GM19240 (cell line): ENCODE measurements around the gene TOX3.

Experiments used
- DNase-seq: peaks from one replicate; pipeline ENCODE4 v3.0.0; 2011; ENCODE audit warnings: low spot score; ENCODE audit not compliant: insufficient read length

TOX3 gene

DNA sequence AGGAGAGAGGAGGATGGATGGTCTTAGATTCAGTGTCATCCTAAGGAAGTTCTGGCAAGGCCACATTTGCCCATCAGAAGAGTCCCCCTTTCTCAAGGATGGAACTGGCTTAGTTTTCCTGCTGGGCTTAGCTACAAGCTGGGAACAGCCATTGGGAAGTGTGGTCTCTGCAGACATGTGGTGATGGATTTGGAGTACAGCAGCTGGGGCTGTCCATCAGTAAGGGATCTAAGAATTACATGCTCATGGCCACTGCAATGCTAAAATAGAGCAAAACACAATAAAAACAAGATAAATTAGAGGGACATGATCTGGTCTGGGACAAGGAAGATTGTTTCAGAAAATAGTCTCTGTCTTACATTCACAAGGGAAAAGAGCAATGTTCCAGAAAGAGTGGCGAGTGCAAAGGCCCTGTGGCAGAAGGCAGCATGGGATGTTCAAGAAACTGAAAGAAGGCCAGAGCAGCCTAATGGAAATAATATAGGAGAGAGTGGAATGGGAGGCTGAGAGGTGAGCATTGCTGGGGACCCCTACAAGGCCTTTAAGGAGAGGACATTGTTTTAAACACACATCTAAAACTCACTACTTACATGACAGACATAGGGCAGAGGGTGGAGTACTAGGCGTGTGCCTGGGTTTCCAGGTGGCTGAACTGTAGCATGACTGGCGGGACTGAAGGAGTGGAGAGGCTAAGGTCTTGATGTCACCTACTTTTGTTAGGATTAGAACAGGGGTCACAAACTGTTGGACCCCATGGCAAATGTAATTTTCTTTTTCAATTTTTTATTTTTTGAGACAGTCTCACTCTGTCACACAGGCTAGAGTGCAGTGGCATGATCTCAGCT is 17.0 kb upstream of the TOX3 start:
- DNase-seq = no peak

DNA sequence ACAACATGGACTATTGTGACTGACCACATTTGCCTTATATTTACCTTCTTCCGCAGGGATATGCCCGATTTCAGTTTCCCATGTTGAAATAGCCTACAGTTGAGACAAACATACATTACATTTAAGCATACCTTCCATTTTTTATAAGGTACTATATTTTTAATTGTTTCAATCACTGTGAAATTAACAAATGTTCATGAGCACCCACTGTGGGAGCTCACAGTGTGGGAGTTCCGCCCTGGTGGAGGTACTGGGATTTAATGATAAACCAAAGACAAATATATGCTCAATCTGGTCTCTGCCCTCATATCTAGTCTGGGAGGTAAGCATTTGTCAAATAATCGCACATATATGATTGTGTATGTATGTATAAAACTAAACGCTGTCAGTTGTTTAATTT is 15.8 kb upstream of the TOX3 start:
- DNase-seq = no peak

DNA sequence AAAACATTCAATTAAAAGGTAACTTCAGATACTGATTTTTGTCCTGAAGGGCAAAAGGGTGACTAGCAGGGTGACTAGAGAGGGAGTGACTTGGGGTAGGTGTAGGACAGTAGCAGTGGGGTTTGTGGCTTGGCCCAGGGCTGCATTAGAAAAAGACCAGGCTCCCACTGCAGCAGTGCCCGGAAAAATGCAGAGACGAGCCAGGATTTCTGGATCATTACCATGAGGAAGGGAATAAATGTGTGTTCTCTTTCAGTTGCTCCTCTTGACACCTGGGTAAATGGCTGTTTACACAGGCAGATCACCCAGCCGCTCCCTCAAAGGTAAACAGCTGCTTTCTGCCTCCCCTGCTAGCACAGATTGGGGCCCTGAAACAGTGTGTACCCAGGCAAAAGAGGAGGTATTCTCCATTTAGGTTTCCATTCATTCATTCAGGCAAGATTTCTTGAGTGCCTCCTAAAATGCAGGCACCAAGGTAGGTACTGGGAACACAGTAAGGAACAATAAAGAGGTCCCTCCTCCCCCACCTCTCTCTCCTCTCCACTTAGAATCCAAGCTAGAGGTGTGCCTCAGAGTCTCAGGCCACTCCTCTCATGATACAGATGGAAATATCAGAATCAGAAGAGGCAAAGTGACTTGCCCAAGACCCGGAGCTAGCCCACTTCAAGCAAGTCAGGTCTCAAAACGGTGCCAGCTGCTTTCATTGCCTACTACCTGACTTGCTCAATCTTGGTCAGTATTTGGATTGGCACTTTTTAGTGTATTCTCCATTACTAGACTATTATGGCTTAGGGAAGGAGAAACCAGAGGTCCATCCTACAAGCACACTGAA is 15.2 kb upstream of the TOX3 start:
- no peak for DNase-seq

DNA sequence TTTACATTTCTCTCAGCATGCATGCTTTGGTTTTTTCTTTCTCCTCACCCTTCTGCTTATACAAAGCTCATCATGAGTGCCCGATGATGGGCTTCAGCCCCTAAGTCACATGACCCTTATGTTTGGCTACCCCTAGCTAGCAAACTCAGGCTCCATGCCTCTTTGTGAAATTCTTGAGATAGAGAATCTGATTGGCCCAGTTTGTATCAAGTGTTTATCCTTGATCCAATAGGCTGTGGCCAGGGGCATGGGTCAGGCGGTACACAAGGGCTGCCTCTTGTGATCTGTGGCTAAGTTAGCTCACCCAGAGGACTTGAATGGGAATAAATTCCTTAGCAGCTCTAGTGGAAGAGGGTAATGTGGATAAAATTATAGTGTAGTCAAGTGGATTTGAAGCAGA is 11.5 kb upstream of the TOX3 start:
- no peak for DNase-seq

DNA sequence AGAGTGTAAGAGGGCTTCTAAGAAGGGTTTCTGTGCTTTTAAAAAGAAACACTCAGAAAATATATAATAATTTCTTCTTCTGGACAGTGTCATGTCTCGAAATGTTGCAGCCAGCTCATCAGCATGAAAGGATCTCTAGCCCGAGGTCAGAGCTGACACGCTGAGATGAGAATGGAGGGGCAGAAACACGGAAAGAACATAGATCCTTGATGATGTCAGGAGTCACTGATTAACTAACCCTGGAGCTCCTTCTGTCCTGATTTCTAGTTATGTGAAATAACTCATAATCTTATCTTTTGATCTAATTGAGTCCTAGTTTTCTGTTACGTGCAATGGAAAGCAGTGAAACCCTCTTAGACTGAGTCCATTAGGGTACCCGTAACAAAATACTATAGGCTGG is 10.3 kb upstream of the TOX3 start:
- DNase-seq = no peak

DNA sequence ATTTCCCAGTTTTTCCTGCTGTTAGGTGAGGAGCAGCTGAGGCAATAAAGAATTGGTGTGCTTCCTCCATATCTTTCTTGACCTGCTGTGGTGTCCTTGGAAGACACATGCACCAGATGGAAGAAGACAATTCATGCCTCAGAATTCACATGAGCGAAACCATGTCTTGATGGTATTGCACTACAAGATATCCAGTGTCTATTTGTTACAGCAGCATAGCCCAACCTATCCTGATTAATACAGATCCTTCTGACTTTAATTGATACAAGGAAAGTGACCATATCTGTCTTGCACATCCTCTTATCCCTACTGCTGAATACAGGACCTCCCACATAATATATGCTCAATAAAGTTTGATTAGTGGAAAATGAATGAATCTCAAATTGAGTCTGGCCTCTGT is 9.1 kb upstream of the TOX3 start:
- DNase-seq = no peak

DNA sequence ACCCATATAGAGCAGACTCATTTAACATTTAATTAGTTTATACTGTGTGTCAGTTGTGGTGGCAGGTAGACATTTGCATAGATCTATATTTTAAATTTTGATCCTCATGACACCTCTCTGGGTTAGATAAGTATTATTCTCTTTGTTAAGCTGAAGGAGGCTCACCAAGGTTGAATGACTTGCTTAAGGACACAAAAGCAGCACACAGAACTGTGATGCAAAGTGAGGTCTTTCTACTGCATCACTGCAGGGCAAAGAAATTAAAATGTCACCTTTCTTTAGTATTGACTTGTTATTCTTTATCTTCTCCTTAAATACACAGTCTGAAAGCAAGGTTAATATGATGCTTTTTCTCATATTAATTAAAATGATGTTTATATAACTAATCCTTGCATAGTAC is 8.6 kb upstream of the TOX3 start:
- no peak for DNase-seq

DNA sequence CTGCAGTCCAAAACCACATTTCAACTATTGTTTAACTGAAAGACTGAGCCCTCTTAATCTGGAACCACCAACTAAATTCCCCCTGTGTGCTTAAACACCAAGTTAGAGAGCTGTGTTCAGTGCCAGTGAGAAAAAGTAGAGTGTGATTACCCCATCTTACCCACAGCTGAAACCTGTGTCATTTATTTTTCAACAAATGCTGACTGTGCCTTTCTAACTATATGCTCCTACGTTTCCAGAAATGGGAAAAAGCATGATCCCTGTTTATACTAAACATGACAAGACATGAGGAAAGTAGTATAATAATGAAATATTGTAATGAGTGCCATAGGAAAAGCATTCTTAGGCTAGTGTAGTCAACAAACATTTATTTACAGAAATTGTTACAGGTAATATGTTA is 7.4 kb upstream of the TOX3 start:
- DNase-seq = no peak

DNA sequence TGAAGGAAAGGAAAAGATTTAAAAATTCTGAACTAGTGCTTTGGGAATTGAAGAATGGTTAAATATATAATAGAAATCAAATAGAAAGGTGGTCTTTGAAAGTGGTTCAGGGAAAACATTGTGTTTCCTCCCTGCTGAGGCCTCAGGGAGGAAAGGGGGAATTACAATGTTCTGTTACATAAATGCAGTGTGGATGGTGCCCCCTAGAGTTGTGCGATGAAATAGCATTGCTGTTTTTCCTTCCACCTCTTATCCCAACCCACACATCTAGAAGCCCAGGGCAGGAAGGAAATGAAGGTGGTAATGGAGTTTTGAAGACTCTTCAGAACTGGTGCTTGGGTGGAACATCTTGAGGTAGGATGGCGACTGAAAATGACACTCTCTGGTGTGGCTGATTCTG is 6.4 kb upstream of the TOX3 start:
- DNase-seq = no peak

DNA sequence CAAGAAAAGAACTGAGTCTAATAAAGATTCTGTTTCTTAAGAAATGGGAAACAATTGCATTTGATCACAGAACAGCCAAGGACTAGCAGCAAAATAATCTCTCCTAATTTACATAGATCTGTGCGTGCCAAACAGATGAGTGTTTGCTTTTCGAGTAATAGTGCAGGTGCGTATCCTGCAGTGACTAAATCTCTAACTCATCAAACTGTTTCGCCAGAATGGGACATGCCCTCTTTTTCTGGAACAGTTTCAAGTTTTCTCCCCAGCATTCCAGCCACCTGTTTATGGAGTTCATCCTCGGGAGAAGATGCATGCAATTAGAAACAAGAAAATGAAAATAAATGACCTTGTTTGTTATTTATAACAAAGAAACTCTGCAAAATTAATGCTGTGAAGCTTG is 5.7 kb upstream of the TOX3 start:
- no peak for DNase-seq

DNA sequence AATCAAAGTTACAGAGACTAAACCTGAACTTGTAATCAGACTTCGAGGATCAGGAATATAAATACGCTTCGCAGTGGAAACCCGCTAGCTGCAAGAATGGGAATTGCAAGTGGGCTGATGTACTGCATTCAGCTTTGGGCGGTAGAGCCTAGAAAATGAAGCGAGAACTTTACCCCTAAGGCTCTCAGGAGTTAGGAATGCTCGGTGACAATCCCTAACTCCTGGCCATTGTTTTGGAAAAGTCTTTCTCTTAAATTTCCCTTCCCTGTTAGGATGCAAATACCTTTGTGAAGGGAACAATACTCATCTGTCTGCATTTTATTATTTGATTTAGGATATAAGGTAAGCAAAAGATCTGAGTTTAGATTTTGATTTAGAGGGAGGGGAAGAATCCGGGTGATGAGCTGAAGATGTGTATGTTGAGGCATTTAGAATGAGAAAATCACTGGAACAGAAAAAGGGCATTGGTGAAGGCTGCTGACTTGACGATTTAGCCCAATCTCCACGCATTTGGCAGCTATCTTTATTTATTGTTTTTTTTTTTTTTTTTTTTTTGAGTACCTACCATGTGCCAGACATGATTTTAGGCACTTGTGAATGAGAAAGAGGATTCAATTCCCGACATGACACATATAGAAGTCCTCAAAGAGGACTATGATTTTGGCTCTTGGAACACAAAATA is 2.2 kb upstream of the TOX3 start:
- DNase-seq = no peak

DNA sequence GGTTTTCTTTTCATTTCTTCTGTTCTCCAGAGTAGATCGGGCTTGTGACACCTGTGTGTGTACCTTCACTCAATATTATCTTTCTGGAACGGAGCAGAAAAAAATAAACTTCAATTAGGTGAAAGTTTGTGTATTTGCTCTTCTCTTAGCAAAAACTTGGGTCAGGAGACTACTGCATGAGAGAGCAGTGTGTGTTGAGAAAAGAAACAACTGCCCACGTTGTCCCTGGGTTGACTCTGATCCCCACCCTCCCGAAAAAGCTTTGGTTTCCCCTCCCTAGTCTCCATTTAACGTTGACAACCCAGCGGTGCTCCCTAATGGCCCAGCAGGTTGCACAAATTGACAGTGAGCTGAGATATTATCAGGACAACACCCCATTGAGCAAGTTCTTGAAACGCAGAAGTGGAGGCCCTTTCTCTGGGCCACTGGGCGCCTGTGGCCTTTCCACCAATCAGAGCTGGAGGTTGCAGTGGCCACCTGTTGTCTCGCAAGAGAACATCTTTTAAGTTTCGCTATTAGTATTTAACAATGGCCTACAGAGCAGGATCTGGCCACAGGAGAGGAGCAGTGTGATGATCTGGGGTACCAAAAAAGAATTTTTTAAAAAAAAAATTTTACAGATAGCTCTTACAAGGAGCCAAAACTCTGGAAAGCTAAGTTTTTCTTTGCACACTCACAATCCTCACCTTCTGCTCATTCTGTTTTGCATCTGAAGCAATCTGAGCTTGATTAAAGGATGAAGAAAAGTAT is 1.5 kb upstream of the TOX3 start:
- DNase-seq = no peak

DNA sequence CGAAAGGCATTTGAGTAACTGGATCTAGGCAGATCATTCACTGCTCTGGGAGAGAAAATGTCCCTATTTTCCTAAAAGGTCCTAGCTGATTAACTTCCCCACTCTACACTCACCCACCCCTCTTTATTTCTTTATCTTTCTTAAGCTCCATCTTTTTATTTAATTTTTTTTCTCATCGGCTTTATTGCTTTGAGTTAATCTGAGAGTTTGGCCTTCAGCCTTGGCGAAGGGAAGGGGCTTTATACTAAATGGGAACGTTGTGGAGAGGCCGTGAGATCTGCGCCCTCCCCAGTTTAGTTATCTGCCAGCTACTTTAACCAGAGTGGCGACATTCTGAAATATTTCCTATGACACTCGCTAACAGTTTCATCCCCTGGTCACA is 882 bp upstream of the TOX3 start:
- DNase-seq = no peak

DNA sequence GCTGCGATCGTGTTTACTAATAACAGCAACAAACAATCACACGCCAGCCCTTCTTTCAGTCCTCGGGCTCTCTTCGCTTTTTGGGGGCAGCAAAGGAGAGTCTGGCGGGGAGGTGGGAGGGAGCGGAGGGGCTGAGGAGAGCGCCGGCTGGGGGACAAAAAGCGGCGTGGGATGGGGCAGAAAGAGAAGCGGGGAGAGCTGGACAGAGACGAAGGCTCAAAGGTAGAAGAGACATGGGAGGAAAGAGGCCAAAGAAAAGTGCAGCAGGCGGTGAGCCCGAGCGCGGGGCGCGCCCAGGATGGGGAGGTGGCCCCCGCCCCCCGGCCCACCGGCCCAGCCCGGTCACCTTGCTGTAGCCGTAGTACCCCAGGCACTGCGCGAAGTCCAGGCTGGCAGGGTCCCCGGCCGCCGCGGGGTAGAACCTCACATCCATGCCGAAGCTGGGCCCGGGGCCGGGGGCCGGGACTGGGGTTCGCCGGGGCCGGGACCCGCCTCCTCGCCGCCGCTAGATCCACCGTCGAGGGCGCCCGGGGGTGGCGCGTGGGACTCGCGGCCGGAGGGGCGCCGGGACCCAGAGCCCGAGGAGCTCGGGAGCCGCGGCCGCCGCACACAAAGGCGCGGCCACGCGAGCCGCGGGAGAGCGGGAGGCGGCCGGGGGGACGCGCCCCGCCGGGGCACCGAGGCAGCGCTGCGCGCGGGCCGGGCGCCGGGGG is 496 bp downstream of the TOX3 start:
- no peak for DNase-seq

DNA sequence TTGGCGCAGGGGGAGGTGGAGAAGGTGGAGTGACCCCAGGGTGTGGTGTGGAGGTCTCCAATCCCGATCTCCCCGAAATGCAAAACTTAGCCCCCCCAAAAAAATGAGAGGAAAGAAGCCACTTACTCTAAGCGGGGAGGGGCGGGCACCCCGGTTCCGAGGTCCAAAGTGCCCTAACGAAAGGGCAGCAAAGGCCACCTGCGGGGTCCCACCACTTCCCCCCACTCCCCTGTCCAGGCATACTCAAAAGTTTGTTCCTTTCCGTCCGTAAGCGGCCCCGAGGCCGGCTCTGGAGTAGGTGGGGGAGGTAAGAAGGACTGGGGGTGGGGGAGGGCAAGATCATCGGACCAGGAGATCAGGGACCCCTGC is 1.1 kb downstream of the TOX3 start:
- DNase-seq = no peak

DNA sequence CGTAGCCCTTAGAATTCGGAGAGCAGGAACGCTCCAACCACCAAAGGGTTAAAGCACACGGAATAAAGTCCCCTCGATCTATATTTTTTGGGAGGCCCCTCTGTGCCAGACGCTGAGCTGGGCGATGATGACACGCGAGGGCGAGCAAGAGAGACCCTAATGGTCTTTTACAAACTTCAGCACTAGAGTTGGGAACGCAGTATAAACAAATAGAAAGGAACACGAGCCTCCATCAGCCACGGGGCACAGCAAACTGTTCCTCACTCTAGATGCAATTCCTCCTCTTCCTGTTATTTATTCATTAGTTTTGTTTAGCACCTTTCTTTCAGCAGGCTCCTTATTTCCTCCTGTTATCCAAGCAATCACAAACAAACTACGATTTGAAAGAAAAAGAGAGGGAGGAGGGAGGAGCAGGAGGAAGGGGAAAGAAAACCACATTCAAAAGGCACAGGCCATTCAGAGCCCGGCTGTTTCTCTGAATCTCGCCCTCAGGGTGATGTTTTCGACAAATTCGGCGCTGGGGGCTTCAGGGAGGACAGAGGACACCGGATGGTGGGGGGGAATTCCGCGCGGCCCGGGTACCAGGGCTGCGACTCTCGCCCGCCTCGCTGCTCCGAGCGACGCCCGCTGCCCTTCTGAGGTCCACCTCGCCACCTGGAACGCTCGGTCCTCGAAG is 1.6 kb downstream of the TOX3 start:
- DNase-seq = no peak

DNA sequence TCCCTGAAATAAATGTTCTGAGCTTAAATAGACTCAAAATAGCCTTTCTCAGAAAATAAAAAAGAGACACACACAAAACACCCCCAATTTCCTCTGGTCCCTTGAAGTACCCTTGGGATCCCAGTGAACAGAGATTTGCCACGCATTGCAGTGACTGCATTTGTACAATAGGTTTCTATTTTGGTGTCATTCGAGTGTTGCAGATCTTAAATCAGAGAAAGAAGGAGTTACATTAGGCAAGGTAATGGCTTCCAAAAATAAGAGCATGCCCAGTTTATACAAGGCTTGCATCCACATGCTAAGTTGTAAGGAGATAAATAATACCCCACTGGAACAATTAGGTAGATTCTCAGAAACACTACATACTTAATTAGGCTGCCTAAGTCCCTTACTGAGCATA is 2.2 kb downstream of the TOX3 start:
- no peak for DNase-seq

DNA sequence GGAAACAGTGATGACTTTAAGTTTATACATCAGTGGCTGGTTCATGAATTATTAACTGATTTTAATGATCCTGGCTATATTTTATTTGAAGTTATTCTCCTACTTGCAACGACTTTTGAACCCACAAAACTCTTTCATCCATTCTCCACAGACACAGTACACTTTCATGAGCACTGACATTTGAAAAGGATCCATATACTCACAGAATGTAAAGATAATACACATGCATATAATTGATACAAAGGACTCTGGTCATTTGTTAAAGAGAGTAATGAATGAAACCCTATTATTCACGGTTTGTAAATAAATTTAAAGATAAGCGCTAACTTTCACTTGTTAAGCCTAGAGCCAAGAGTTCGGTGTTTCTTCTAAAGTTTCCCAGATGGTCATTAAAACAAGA is 3.3 kb downstream of the TOX3 start:
- DNase-seq = no peak

DNA sequence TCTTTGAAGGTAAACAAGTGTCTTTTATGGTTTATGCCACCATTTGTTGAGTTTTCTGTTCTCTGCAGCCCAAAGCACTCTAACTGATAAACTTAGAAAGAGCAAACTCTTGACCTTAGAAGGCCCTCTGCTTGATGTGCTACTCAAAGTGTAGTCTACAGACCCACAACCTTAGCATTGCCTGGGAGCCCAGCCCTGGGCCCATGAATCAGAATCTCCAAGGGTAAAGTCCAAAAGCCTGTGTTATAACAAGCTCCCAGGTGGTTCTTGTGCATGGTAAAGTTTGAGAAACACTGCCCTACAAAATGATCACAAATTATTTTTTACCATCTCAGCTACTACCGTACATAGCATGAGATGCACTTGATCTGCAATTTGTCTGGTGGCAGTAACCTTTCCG is 6.0 kb downstream of the TOX3 start:
- no peak for DNase-seq

DNA sequence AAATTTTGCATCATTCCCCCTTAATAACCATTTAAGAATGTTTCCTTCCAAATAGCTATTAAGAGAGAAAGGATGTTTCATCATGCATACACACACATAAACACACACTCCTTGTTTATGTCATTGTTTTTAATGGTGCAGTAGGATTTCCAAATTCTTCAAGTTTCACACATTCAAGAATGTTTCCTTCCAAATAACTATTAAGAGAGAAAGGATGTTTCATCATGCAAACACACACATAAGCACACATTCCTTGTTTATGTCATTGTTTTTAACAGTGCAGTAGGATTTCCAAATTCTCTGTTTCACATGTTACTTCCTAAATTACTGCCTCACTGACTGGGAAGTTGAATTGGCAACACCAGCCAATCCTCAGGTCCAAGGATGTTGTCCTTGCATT is 7.8 kb downstream of the TOX3 start:
- no peak for DNase-seq

DNA sequence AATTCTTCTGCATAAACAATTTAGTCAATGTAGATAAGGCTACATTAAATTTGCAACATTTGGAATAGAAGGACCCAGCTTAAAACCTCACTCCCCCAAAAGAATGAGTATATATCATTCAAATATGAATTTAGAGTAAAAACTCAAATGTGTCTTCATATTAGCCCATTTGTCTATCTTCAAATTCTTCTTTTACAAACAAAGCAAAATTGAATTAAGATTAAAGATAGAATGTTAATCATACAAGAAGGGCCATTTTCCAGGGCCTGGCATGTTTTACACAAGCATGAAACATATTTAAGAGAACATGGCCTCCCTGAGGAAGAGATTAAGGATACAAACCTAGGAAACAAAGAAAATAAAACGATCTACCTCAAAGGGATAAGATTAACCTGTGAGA is 8.4 kb downstream of the TOX3 start:
- no peak for DNase-seq
